Activated CD8-positive, alpha-beta T cell treated with anti-CD3 and anti-CD28 coated beads, Interleukin-2, amount 10 ng/mL, durations not matched to agents 7 days and 5 days (primary cell): ENCODE results near the gene SMAD2. TPM values are rescaled to one million over a fixed set of nuclear protein-coding genes. Genes with fewer than 3 reads are reported as not detected.
"Not testable (repeated sequence)": the region's sequence is repeated elsewhere in the genome, so short reads cannot be mapped to it uniquely, and the experiment has no call there.

Experiments
- ATAC-seq: fragments of 150-1000 bp; cut with Tn5 transposase; one replicate; pipeline ENCODE4 v1.10.0; 2021; ENCODE audit warnings: moderate library complexity
- CTCF ChIA-PET: fragments of 350-600 bp; sonication (Branson Sonifier 250); formaldehyde crosslinking; loops from one replicate; lab custom pipeline; 2021; ENCODE audit warnings: antibody characterized with exemption; lab: Charles Lee
- POLR2A ChIA-PET: fragments of 350-600 bp; sonication (Branson Sonifier 250); formaldehyde crosslinking; loops from one replicate; lab custom pipeline; 2021; ENCODE audit warnings: antibody characterized with exemption; lab: Charles Lee
- DNase-seq: peaks from one replicate; pipeline ENCODE4 v3.0.0-alpha.2; 2020
- H3K27ac Mint-ChIP-seq: one replicate; pipeline ENCODE4 v1.8.0; 2021; ENCODE audit warnings: mild to moderate bottlenecking, mixed read lengths
- H3K27me3 Mint-ChIP-seq: one replicate; pipeline ENCODE4 v1.8.0; 2021; ENCODE audit warnings: low read depth, mixed read lengths
- H3K36me3 Mint-ChIP-seq: one replicate; pipeline ENCODE4 v1.8.0; 2021; ENCODE audit warnings: low read depth, mixed read lengths
- H3K4me1 Mint-ChIP-seq: one replicate; pipeline ENCODE4 v1.8.0; 2021; ENCODE audit warnings: low read depth, mixed read lengths
- H3K4me3 Mint-ChIP-seq: one replicate; pipeline ENCODE4 v1.8.0; 2021; ENCODE audit warnings: mild to moderate bottlenecking, mixed read lengths
- H3K9me3 Mint-ChIP-seq: one replicate; pipeline ENCODE4 v1.8.0; 2022; ENCODE audit warnings: mixed read lengths; ENCODE audit not compliant: insufficient read depth
- total RNA-seq, 2 experiments: library from RNA; stranded (reverse); gene quantifications; one replicate each; pipeline ENCODE4 v1.2.3, GENCODE V29; 2021

SMAD2 gene
- total RNA-seq, 2 experiments from 2014 or later, result 136 to 140 TPM

- H3K4me3 Mint-ChIP-seq, H3K27ac Mint-ChIP-seq, CTCF ChIA-PET, H3K4me1 Mint-ChIP-seq, POLR2A ChIA-PET, DNase-seq, ATAC-seq, H3K36me3 Mint-ChIP-seq: not testable (repeated sequence)
- Mint-ChIP-seq H3K27me3 (peaks cover 18% of the 10 kb centered on the region), H3K9me3 (peaks cover 35% of the 10 kb centered on the region)
Measured at GRCh38 chr18:47961003-47961402, 30.5 kb upstream of the SMAD2 start.

- peak; percentile 94 for ATAC-seq
- peak; percentile 73 for DNase-seq
- H3K27me3 Mint-ChIP-seq, result peaks cover 16% of the 10 kb centered on the region
- H3K36me3 Mint-ChIP-seq, result peaks cover 2% of the 10 kb centered on the region
- H3K27ac Mint-ChIP-seq, result peak overlapping the region; percentile 93
- no peaks in the 10 kb centered on the region for H3K9me3 Mint-ChIP-seq
- peaks cover 17% of the 10 kb centered on the region for H3K4me1 Mint-ChIP-seq
- POLR2A ChIA-PET, result interaction anchor here (1.3 kb wide), 1 partner anchor 22 kb away, joined by 3 read pairs; no protein-coding TSS in a partner anchor
- H3K4me3 Mint-ChIP-seq, result peak overlapping the region; percentile 58
- CTCF ChIA-PET, result interaction anchor here (1.1 to 1.9 kb wide), 3 partner anchors 43 to 54 kb away, joined by 3 to 5 read pairs (median 3); no protein-coding TSS in a partner anchor
Measured at GRCh38 chr18:47953471-47953931, 23.0 kb upstream of the SMAD2 start.

GRCh38 chr18:47950511-47950910 lies 20.1 kb upstream of the SMAD2 start:
- H3K27me3 Mint-ChIP-seq, result peaks cover 11% of the 10 kb centered on the region
- no peak for DNase-seq
- ChIA-PET POLR2A (no interaction called here), CTCF (no interaction called here)
- H3K4me1 Mint-ChIP-seq, result peaks cover 20% of the 10 kb centered on the region
- no peak overlapping the region for H3K27ac Mint-ChIP-seq
- peaks cover 7% of the 10 kb centered on the region for H3K9me3 Mint-ChIP-seq
- no peak for ATAC-seq
- H3K4me3 Mint-ChIP-seq, result no peak overlapping the region
- H3K36me3 Mint-ChIP-seq, result peaks cover 2% of the 10 kb centered on the region

- no peak overlapping the region for H3K27ac Mint-ChIP-seq
- H3K9me3 Mint-ChIP-seq, result peaks cover 7% of the 10 kb centered on the region
- H3K4me3 Mint-ChIP-seq, result no peak overlapping the region
- ATAC-seq, result no peak
- DNase-seq, result no peak
- peaks cover 26% of the 10 kb centered on the region for H3K4me1 Mint-ChIP-seq
- H3K36me3 Mint-ChIP-seq, result peaks cover 2% of the 10 kb centered on the region
- ChIA-PET POLR2A (no interaction called here), CTCF (interaction anchor here (0.6 to 1.0 kb wide), 2 partner anchors 58 to 1227 kb away, joined by 3 to 4 read pairs; no protein-coding TSS in a partner anchor)
- H3K27me3 Mint-ChIP-seq, result peaks cover 11% of the 10 kb centered on the region
Measured at GRCh38 chr18:47949202-47949601, 18.7 kb upstream of the SMAD2 start.

- Mint-ChIP-seq H3K4me1 (peaks cover 13% of the 10 kb centered on the region), H3K27me3 (peaks cover 17% of the 10 kb centered on the region), H3K4me3 (no peak overlapping the region), H3K27ac (no peak overlapping the region), H3K36me3 (peaks cover 7% of the 10 kb centered on the region), H3K9me3 (peaks cover 10% of the 10 kb centered on the region)
- CTCF ChIA-PET, result interaction anchor here (0.7 to 1.6 kb wide), 3 partner anchors 10 to 30 kb away, joined by 3 to 6 read pairs (median 3); no protein-coding TSS in a partner anchor
- ATAC-seq (no peak), DNase-seq (no peak)
- POLR2A ChIA-PET, result interaction anchor here (0.6 kb wide), 1 partner anchor 11 kb away, joined by 4 read pairs; no protein-coding TSS in a partner anchor
Measured at GRCh38 chr18:47946889-47947288, 16.4 kb upstream of the SMAD2 start.

- Mint-ChIP-seq H3K36me3 (peaks cover 7% of the 10 kb centered on the region), H3K27me3 (peaks cover 16% of the 10 kb centered on the region), H3K9me3 (peaks cover 10% of the 10 kb centered on the region), H3K27ac (no peak overlapping the region), H3K4me1 (peaks cover 12% of the 10 kb centered on the region), H3K4me3 (no peak overlapping the region)
- CTCF ChIA-PET, result no interaction called here
- ATAC-seq, result peak; percentile 47
- POLR2A ChIA-PET, result no interaction called here
- DNase-seq, result no peak
Measured at GRCh38 chr18:47944972-47945852, 14.8 kb upstream of the SMAD2 start.

- Mint-ChIP-seq H3K27me3 (peaks cover 10% of the 10 kb centered on the region), H3K4me1 (peaks cover 10% of the 10 kb centered on the region), H3K36me3 (peaks cover under 1% of the 10 kb centered on the region), H3K27ac (no peak overlapping the region), H3K4me3 (no peak overlapping the region), H3K9me3 (no peaks in the 10 kb centered on the region)
- peak; percentile 60 for ATAC-seq
- ChIA-PET POLR2A (no interaction called here), CTCF (interaction anchor here (0.8 to 1.9 kb wide), 3 partner anchors 11 to 164 kb away, joined by 3 to 6 read pairs (median 3); no protein-coding TSS in a partner anchor)
- DNase-seq, result peak; percentile 41
Measured at GRCh38 chr18:47936952-47937351, 6.5 kb upstream of the SMAD2 start.

GRCh38 chr18:47935321-47936055 lies 5.0 kb upstream of the SMAD2 start:
- H3K9me3 Mint-ChIP-seq, result no peaks in the 10 kb centered on the region
- no peak overlapping the region for H3K4me3 Mint-ChIP-seq
- ChIA-PET POLR2A (interaction anchor here (0.6 kb wide), 1 partner anchor 12 kb away, joined by 4 read pairs; no protein-coding TSS in a partner anchor), CTCF (interaction anchor here (1.3 to 1.9 kb wide), 2 partner anchors 12 to 62 kb away, joined by 6 to 7 read pairs; no protein-coding TSS in a partner anchor)
- DNase-seq (no peak), ATAC-seq (no peak)
- H3K27me3 Mint-ChIP-seq, result peaks cover 10% of the 10 kb centered on the region
- H3K4me1 Mint-ChIP-seq, result peaks cover 14% of the 10 kb centered on the region
- no peaks in the 10 kb centered on the region for H3K36me3 Mint-ChIP-seq
- no peak overlapping the region for H3K27ac Mint-ChIP-seq

GRCh38 chr18:47932603-47933002 lies 2.1 kb upstream of the SMAD2 start:
- Mint-ChIP-seq H3K27me3 (peaks cover 10% of the 10 kb centered on the region), H3K36me3 (peaks cover 13% of the 10 kb centered on the region), H3K4me1 (peaks cover 29% of the 10 kb centered on the region), H3K27ac (no peak overlapping the region), H3K9me3 (no peaks in the 10 kb centered on the region), H3K4me3 (no peak overlapping the region)
- ATAC-seq (no peak), DNase-seq (no peak)
- ChIA-PET POLR2A (no interaction called here), CTCF (interaction anchor here (2.6 kb wide), 1 partner anchor 65 kb away, joined by 13 read pairs; no protein-coding TSS in a partner anchor)

- Mint-ChIP-seq H3K27ac (peak overlapping the region; percentile 86), H3K9me3 (no peaks in the 10 kb centered on the region)
Measured at GRCh38 chr18:47932190-47932589, 1.7 kb upstream of the SMAD2 start.

GRCh38 chr18:47931718-47932103 lies 1.3 kb upstream of the SMAD2 start:
- ATAC-seq (no peak), DNase-seq (peak; percentile 51)
- H3K4me3 Mint-ChIP-seq, result peak overlapping the region; percentile 73
- ChIA-PET CTCF (no interaction called here), POLR2A (no interaction called here)
- peaks cover 37% of the 10 kb centered on the region for H3K4me1 Mint-ChIP-seq
- H3K9me3 Mint-ChIP-seq, result no peaks in the 10 kb centered on the region
- peak overlapping the region; percentile 86 for H3K27ac Mint-ChIP-seq
- peaks cover 10% of the 10 kb centered on the region for H3K27me3 Mint-ChIP-seq
- peaks cover 18% of the 10 kb centered on the region for H3K36me3 Mint-ChIP-seq

More at GRCh38 chr18:47932190-47932589, 1.7 kb upstream of the SMAD2 start:
- POLR2A ChIA-PET, result no interaction called here
- CTCF ChIA-PET, result interaction anchor here (2.6 kb wide), 1 partner anchor 65 kb away, joined by 13 read pairs; no protein-coding TSS in a partner anchor
- ATAC-seq (no peak), DNase-seq (no peak)
- Mint-ChIP-seq H3K4me3 (peak overlapping the region; percentile 73), H3K4me1 (peaks cover 32% of the 10 kb centered on the region), H3K36me3 (peaks cover 15% of the 10 kb centered on the region), H3K27me3 (peaks cover 10% of the 10 kb centered on the region)
